ENCODE results near the gene TMEM214. TPM values are rescaled to one million over a fixed set of nuclear protein-coding genes. Genes with fewer than 3 reads are reported as not detected.

TMEM214 gene
- total RNA-seq, 2 donors from 2014 or later = 68.2 to 84.4 TPM

DNA sequence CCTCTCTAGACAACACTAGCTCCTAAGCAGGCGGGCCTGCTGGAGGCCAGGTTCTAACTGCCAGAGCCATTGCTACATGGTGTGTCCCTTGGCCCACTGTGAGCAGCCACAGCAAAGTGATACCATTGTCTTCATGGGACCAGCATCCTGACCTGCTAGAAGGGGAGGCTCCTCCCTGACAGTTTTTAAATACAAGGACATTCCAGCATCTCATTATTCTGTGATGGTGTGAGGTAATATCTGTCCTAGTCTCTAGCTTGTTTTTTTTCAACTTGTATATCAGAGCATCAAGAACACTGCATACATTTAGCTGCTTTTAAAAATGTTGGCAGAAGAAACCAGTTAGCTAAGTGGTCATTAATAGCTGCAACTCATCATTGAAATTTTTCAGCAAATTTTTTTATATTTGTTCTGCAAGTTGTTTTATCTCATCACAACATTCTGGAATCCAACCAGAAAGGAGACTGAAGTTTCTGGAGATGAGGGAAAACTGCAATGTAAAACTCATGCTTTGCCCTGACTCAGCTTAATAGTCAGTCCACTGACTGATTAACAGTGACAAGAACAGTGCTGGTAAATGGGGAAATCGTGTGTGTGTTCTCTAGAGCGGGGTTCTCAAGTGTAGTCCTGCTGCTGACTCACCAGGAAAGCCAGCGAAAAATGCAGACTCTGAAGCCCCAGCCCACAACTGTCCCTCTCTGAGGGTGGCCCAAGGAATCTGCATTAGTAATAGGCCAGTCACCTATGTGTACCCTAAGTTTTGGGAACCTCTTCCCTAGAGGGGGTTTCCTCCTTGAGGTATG, 44.5 kb upstream of the TMEM214 start:
- no peak for ATAC-seq (ENCODE audit: insufficient number of reproducible peaks, low FRiP score, low read depth)
- DNase-seq (ENCODE audit: low spot score) = no peak
- Histone ChIP-seq H3K9me3 (no peaks in the 10 kb centered on the region), H3K27me3 (replicated peaks; ENCODE audit: insufficient read depth) (no peaks in the 10 kb centered on the region), H3K4me1 (ENCODE audit: control insufficient read depth in 1 of 2, low read depth in 2 of 2) (no peaks in the 10 kb centered on the region), H3K4me3 (no peak overlapping the region), H3K36me3 (no peaks in the 10 kb centered on the region), H3K27ac (no peak overlapping the region)
- TF ChIP-seq, protein P1, sequence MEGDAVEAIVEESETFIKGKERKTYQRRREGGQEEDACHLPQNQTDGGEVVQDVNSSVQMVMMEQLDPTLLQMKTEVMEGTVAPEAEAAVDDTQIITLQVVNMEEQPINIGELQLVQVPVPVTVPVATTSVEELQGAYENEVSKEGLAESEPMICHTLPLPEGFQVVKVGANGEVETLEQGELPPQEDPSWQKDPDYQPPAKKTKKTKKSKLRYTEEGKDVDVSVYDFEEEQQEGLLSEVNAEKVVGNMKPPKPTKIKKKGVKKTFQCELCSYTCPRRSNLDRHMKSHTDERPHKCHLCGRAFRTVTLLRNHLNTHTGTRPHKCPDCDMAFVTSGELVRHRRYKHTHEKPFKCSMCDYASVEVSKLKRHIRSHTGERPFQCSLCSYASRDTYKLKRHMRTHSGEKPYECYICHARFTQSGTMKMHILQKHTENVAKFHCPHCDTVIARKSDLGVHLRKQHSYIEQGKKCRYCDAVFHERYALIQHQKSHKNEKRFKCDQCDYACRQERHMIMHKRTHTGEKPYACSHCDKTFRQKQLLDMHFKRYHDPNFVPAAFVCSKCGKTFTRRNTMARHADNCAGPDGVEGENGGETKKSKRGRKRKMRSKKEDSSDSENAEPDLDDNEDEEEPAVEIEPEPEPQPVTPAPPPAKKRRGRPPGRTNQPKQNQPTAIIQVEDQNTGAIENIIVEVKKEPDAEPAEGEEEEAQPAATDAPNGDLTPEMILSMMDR (IDR thresholded peaks at IDR 0.05) = no peak

DNA sequence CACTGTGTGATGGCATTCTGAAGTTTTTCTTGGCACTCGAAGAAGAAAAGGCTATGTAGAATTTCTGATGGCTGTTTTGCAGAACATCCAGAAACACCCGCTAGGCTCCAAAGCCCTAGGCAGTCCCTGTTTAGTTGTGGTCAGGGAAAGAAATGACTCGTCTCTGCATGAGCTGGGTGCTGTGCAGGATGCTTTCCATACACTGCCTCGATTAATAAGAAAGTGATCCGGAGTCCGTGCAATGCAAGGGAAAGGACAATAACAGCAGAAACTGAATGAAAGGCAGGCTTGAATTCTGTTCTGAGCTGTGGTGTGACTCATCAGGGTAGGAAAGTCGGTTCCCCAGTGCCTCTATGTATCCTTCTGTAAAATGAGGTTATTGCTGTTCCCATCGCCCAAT, 43.6 kb upstream of the TMEM214 start:
- no peaks in the 10 kb centered on the region for H3K27me3 ChIP-seq (replicated peaks; ENCODE audit: insufficient read depth)
- DNase-seq (ENCODE audit: low spot score) = no peak
- no peaks in the 10 kb centered on the region for H3K4me1 ChIP-seq (ENCODE audit: control insufficient read depth in 1 of 2, low read depth in 2 of 2)
- H3K9me3 ChIP-seq = no peaks in the 10 kb centered on the region
- H3K36me3 ChIP-seq = no peaks in the 10 kb centered on the region
- TF ChIP-seq, protein P1 (IDR thresholded peaks at IDR 0.05) = no peak
- H3K27ac ChIP-seq = no peak overlapping the region
- no peak for ATAC-seq (ENCODE audit: insufficient number of reproducible peaks, low FRiP score, low read depth)
- H3K4me3 ChIP-seq = no peak overlapping the region

DNA sequence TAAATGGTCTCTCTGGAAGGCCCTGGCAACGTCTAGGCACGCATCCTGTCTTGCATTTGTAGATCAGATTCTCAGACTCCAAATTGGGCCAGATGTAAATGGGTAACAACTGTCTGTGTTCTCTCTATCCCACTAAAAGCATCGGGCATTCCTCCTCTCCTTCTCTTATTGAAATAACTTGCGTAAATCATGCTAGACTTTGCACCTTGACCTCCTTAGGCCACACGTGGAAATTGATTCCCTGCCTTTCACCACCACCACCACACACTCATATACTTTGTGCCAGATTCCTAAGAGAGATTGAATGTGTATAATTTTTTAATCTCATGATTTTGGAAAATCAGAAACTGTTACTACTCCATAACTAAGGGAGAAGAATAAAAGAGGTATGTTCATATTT, 41.0 kb upstream of the TMEM214 start:
- Histone ChIP-seq H3K4me1 (ENCODE audit: control insufficient read depth in 1 of 2, low read depth in 2 of 2) (no peaks in the 10 kb centered on the region), H3K4me3 (no peak overlapping the region), H3K36me3 (no peaks in the 10 kb centered on the region), H3K27me3 (replicated peaks; ENCODE audit: insufficient read depth) (no peaks in the 10 kb centered on the region), H3K27ac (no peak overlapping the region), H3K9me3 (no peaks in the 10 kb centered on the region)
- ATAC-seq (ENCODE audit: insufficient number of reproducible peaks, low FRiP score, low read depth) (no peak), DNase-seq (ENCODE audit: low spot score) (no peak)
- TF ChIP-seq, protein P1 (IDR thresholded peaks at IDR 0.05) = no peak

DNA sequence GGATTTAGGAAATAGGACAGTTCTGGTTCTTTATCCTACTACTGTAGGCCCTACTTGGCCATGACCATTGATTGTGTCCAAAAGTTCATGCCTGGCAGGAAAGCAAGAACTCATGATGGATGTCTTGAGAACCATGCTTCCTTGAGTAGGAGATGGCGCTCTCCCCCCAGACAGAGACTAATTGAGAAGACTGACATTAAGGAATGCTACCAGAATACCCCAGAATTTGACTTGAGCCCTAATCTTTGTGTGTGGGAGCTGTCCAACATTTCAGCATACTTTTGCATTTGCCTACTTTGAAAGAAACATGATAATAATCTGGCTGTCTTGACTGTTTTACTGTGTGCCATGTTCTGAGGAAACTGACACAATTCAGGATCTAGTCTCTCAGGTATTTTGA, 39.0 kb upstream of the TMEM214 start:
- TF ChIP-seq, protein P1 (IDR thresholded peaks at IDR 0.05) = no peak
- Histone ChIP-seq H3K9me3 (no peaks in the 10 kb centered on the region), H3K36me3 (no peaks in the 10 kb centered on the region), H3K4me3 (no peak overlapping the region), H3K27ac (no peak overlapping the region), H3K4me1 (ENCODE audit: control insufficient read depth in 1 of 2, low read depth in 2 of 2) (no peaks in the 10 kb centered on the region), H3K27me3 (replicated peaks; ENCODE audit: insufficient read depth) (no peaks in the 10 kb centered on the region)
- DNase-seq (ENCODE audit: low spot score) (no peak), ATAC-seq (ENCODE audit: insufficient number of reproducible peaks, low FRiP score, low read depth) (no peak)

DNA sequence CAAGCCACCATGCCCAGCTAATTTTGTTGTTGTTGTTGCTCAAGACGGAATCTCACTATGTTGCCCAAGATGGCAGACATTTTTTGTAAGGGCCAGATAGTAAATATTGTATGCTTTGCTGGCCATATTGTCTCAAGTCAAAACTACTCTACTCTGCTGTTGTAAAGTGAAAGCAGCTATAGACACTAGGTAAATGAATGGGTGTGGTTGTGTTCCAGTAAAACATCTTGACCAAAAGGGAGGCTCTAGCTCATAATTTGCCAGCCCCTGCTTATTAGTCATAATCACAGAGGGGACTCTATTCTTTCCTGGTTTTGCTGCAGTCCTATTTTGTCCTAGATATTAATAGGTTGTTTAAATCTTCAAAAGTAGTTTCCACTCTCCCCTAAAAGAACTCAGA, 37.8 kb upstream of the TMEM214 start:
- TF ChIP-seq, protein P1 (IDR thresholded peaks at IDR 0.05) = no peak
- ATAC-seq (ENCODE audit: insufficient number of reproducible peaks, low FRiP score, low read depth) (no peak), DNase-seq (ENCODE audit: low spot score) (no peak)
- no peak overlapping the region for H3K27ac ChIP-seq
- H3K4me1 ChIP-seq (ENCODE audit: control insufficient read depth in 1 of 2, low read depth in 2 of 2) = no peaks in the 10 kb centered on the region
- H3K36me3 ChIP-seq = no peaks in the 10 kb centered on the region
- H3K27me3 ChIP-seq (replicated peaks; ENCODE audit: insufficient read depth) = no peaks in the 10 kb centered on the region
- no peaks in the 10 kb centered on the region for H3K9me3 ChIP-seq
- H3K4me3 ChIP-seq = no peak overlapping the region

All from thoracic aorta (tissue), 2 donors.